Measurements from ENCODE around the gene ATXN1.
"Not testable (repeated sequence)": the region's sequence is repeated elsewhere in the genome, so short reads cannot be mapped to it uniquely, and the experiment has no call there.

ATXN1 gene

GRCh38 chr6:16409531-16410441 is 351.5 kb downstream of the ATXN1 start:
- peak; percentile 58 for DNase-seq (ENCODE audit: extremely low read depth, low read depth)
- peak; percentile 92 for TF ChIP-seq CTCF (IDR thresholded peaks at IDR 0.05; ENCODE audit: low read depth, low read length, missing control alignments)
- no peak overlapping the region for H3K4me3 ChIP-seq (replicated peaks; ENCODE audit: low read depth, low read length)

- H3K4me3 ChIP-seq (replicated peaks; ENCODE audit: low read depth, low read length) = no peak overlapping the region
- no peak for TF ChIP-seq CTCF (IDR thresholded peaks at IDR 0.05; ENCODE audit: low read depth, low read length, missing control alignments)
- DNase-seq (ENCODE audit: extremely low read depth, low read depth) = no peak
These were observed 352.5 kb downstream of the ATXN1 start for GRCh38 chr6:16408766-16409165.

GRCh38 chr6:16406966-16407365 is 354.3 kb downstream of the ATXN1 start:
- no peak for DNase-seq (ENCODE audit: extremely low read depth, low read depth)
- H3K4me3 ChIP-seq (replicated peaks; ENCODE audit: low read depth, low read length) = no peak overlapping the region
- TF ChIP-seq CTCF (IDR thresholded peaks at IDR 0.05; ENCODE audit: low read depth, low read length, missing control alignments) = no peak

GRCh38 chr6:16406538-16406937 is 354.7 kb downstream of the ATXN1 start:
- DNase-seq (ENCODE audit: extremely low read depth, low read depth) = not testable (repeated sequence)

GRCh38 chr6:16405375-16405774 is 355.9 kb downstream of the ATXN1 start:
- no peak for DNase-seq (ENCODE audit: extremely low read depth, low read depth)
- no peak for TF ChIP-seq CTCF (IDR thresholded peaks at IDR 0.05; ENCODE audit: low read depth, low read length, missing control alignments)
- no peak overlapping the region for H3K4me3 ChIP-seq (replicated peaks; ENCODE audit: low read depth, low read length)

More at GRCh38 chr6:16406538-16406937, 354.7 kb downstream of the ATXN1 start:
- H3K4me3 ChIP-seq (replicated peaks; ENCODE audit: low read depth, low read length) = not testable (repeated sequence)

- DNase-seq (ENCODE audit: extremely low read depth, low read depth) = no peak
- no peak overlapping the region for H3K4me3 ChIP-seq (replicated peaks; ENCODE audit: low read depth, low read length)
- no peak for TF ChIP-seq CTCF (IDR thresholded peaks at IDR 0.05; ENCODE audit: low read depth, low read length, missing control alignments)
These were observed 356.8 kb downstream of the ATXN1 start for GRCh38 chr6:16404456-16404855.

- TF ChIP-seq CTCF (IDR thresholded peaks at IDR 0.05; ENCODE audit: low read depth, low read length, missing control alignments) = no peak
These were observed 357.4 kb downstream of the ATXN1 start for GRCh38 chr6:16403831-16404230.

More at GRCh38 chr6:16403831-16404230, 357.4 kb downstream of the ATXN1 start:
- H3K4me3 ChIP-seq (replicated peaks; ENCODE audit: low read depth, low read length) = no peak overlapping the region
- no peak for DNase-seq (ENCODE audit: extremely low read depth, low read depth)

Measured in HFF-Myc (cell line).